Trophoblast cell (in vitro differentiated cells and primary cell): ENCODE results near the gene SIGLEC5. TPM values are rescaled to one million over a fixed set of nuclear protein-coding genes. Genes with fewer than 3 reads are reported as not detected.
"Not testable (repeated sequence)": the region's sequence is repeated elsewhere in the genome, so short reads cannot be mapped to it uniquely, and the experiment has no call there.

ENCODE experiments used
- DNase-seq, 2 donors: peaks; one replicate each; pipeline ENCODE4 v3.0.0-alpha.2; 2016
- H2AFZ ChIP-seq: 2 replicates; pipeline ENCODE4 v1.6.1; 2013; ENCODE audit warnings: low read length, moderate library complexity, mild to moderate bottlenecking; ENCODE audit not compliant: insufficient read depth, poor library complexity
- H2AK5ac ChIP-seq: 2 replicates; pipeline ENCODE4 v1.6.1; 2013; ENCODE audit warnings: mild to moderate bottlenecking, low read length
- H2BK120ac ChIP-seq: 2 replicates; pipeline ENCODE4 v1.6.1; 2013; ENCODE audit warnings: low read length, mild to moderate bottlenecking, moderate library complexity; ENCODE audit not compliant: insufficient read depth, poor library complexity
- H2BK12ac ChIP-seq: 2 replicates; pipeline ENCODE4 v1.6.1; 2013; ENCODE audit warnings: mild to moderate bottlenecking, low read length, moderate library complexity
- H2BK5ac ChIP-seq: 2 replicates; pipeline ENCODE4 v1.6.1; 2013; ENCODE audit warnings: low read length, low read depth, moderate library complexity, mild to moderate bottlenecking; ENCODE audit not compliant: poor library complexity
- H3K14ac ChIP-seq: 2 replicates; pipeline ENCODE4 v1.6.1; 2013; ENCODE audit warnings: mild to moderate bottlenecking, low read length
- H3K18ac ChIP-seq: 2 replicates; pipeline ENCODE4 v1.6.1; 2013; ENCODE audit warnings: mild to moderate bottlenecking, low read length
- H3K23ac ChIP-seq: 2 replicates; pipeline ENCODE4 v1.6.1; 2013; ENCODE audit warnings: low read length
- H3K27ac ChIP-seq: 2 replicates; pipeline ENCODE4 v1.5.1; 2013; ENCODE audit warnings: low read depth, mild to moderate bottlenecking, inconsistent platforms, low read length, moderate library complexity
- H3K27me3 ChIP-seq: 2 replicates; pipeline ENCODE4 v1.6.1; 2013; ENCODE audit warnings: inconsistent platforms, mild to moderate bottlenecking, low read length, moderate library complexity; ENCODE audit not compliant: insufficient read depth
- H3K36me3 ChIP-seq, 2 experiments: 1 replicate in 1 of 2; 2 replicates in 1 of 2; pipeline ENCODE4 v1.6.1; 2013; ENCODE audit warnings: low read length in 2 of 2, mild to moderate bottlenecking in 2 of 2, moderate library complexity in 1 of 2; ENCODE audit not compliant: insufficient read depth in 2 of 2, control insufficient read depth in 1 of 2
- H3K4ac ChIP-seq: 2 replicates; pipeline ENCODE4 v1.6.1; 2013; ENCODE audit warnings: low read depth, mild to moderate bottlenecking, low read length, moderate library complexity
- H3K4me1 ChIP-seq, 2 experiments: 1 replicate in 1 of 2; 2 replicates in 1 of 2; pipeline ENCODE4 v1.6.1; 2013; ENCODE audit warnings: low read length in 2 of 2, mild to moderate bottlenecking in 2 of 2, moderate library complexity in 1 of 2; ENCODE audit not compliant: insufficient read depth in 2 of 2, control insufficient read depth in 1 of 2
- H3K4me2 ChIP-seq: 2 replicates; pipeline ENCODE4 v1.6.1; 2013; ENCODE audit warnings: inconsistent platforms, mild to moderate bottlenecking, low read length, moderate library complexity
- H3K4me3 ChIP-seq: 2 replicates; pipeline ENCODE4 v1.5.1; 2013; ENCODE audit warnings: mild to moderate bottlenecking, low read depth, low read length, inconsistent platforms
- H3K79me1 ChIP-seq: one replicate; pipeline ENCODE4 v1.6.1; 2013; ENCODE audit warnings: low read length
- H3K79me2 ChIP-seq: 2 replicates; pipeline ENCODE4 v1.6.1; 2013; ENCODE audit warnings: low read length, mild to moderate bottlenecking; ENCODE audit not compliant: control insufficient read depth, insufficient read depth, poor library complexity
- H3K9ac ChIP-seq: 2 replicates; pipeline ENCODE4 v1.6.1; 2013; ENCODE audit warnings: mild to moderate bottlenecking, low read length
- H3K9me3 ChIP-seq: 2 replicates; pipeline ENCODE4 v1.6.1; 2013; ENCODE audit warnings: low read depth, mild to moderate bottlenecking, control low read depth, inconsistent platforms, low read length; ENCODE audit not compliant: insufficient read depth
- H4K12ac ChIP-seq: 2 replicates; pipeline ENCODE4 v1.6.1; 2013; ENCODE audit warnings: low read depth, mild to moderate bottlenecking, low read length, moderate library complexity
- H4K8ac ChIP-seq: 2 replicates; pipeline ENCODE4 v1.6.1; 2013; ENCODE audit warnings: low read depth, mild to moderate bottlenecking, low read length, moderate library complexity
- H4K91ac ChIP-seq: one replicate; pipeline ENCODE4 v1.6.1; 2013; ENCODE audit warnings: low read depth, mild to moderate bottlenecking, low read length, moderate library complexity
- WGBS: extraction: QIAGEN DNeasy Blood & Tissue Kit; methylation state at CpG from one replicate; pipeline ENCODE4 v1.1.7; 2013; ENCODE audit warnings: missing lambda C conversion rate; ENCODE audit not compliant: insufficient read length, insufficient coverage; ENCODE audit errors: extremely low coverage; 5-methylcytosine and 5-hydroxymethylcytosine counted together
- polyA plus RNA-seq: library from polyadenylated mRNA; stranded (reverse); fragments of 200-250 nt; gene quantifications from 2 replicates; pipeline ENCODE4 v1.2.3, GENCODE V29; 2013

The SIGLEC5 gene
- not detected in 2 replicates for polyA plus RNA-seq

- H4K91ac ChIP-seq = peak within 1 kb of the TSS; percentile 58
- not testable (repeated sequence) for H3K4me3 ChIP-seq, H3K9ac ChIP-seq, H3K79me1 ChIP-seq, H2AFZ ChIP-seq, H3K27me3 ChIP-seq, H4K12ac ChIP-seq, H3K4me1 ChIP-seq, H3K14ac ChIP-seq, H3K79me2 ChIP-seq, H3K27ac ChIP-seq, H3K23ac ChIP-seq, H3K4me2 ChIP-seq, DNase-seq, H3K36me3 ChIP-seq
- H2AK5ac ChIP-seq = peak within 1 kb of the TSS; percentile 45
- peak within 1 kb of the TSS; percentile 85 for H2BK120ac ChIP-seq
- H3K4ac ChIP-seq = peak within 1 kb of the TSS; percentile 56
- peak within 1 kb of the TSS; percentile 58 for H3K18ac ChIP-seq
- H2BK5ac ChIP-seq = peak within 1 kb of the TSS; percentile 43
- peak within 1 kb of the TSS; percentile 60 for H4K8ac ChIP-seq
- H2BK12ac ChIP-seq = peak within 1 kb of the TSS; percentile 85
- no CpG with 5 or more reads among the region's 13 CpGs for WGBS
- H3K9me3 ChIP-seq = peaks cover 31% of the 10 kb centered on the region
Observed at GRCh38 chr19:51630315-51630714, at the start of gene SIGLEC5. Gene SIGLEC5 (minus strand): TSS chr19:51630401. CDS start chr19:51630335, 66 bp downstream.

GRCh38 chr19:51676566-51677083 is 46.4 kb upstream of the SIGLEC5 start:
- Histone ChIP-seq H4K12ac (no peak overlapping the region), H3K27me3 (no peaks in the 10 kb centered on the region), H3K4me1 (no peaks in the 10 kb centered on the region), H3K18ac (no peak overlapping the region), H3K36me3 (no peaks in the 10 kb centered on the region), H2BK12ac (no peak overlapping the region), H3K4me2 (no peak overlapping the region), H4K8ac (no peak overlapping the region), H3K4ac (no peak overlapping the region), H2AFZ (no peak overlapping the region), H3K9me3 (no peaks in the 10 kb centered on the region), H3K79me2 (no peaks in the 10 kb centered on the region), H4K91ac (no peak overlapping the region), H3K79me1 (no peaks in the 10 kb centered on the region), H2BK120ac (no peak overlapping the region), H3K27ac (no peak overlapping the region), H2BK5ac (no peak overlapping the region), H3K23ac (no peak overlapping the region), H3K4me3 (no peak overlapping the region), H2AK5ac (no peak overlapping the region), H3K9ac (no peak overlapping the region), H3K14ac (no peak overlapping the region)
- no CpG with 5 or more reads among the region's 11 CpGs for WGBS
- no peak for DNase-seq

GRCh38 chr19:51675911-51676565 is 45.8 kb upstream of the SIGLEC5 start:
- H2AFZ ChIP-seq, H3K14ac ChIP-seq, H2BK120ac ChIP-seq, H3K27ac ChIP-seq, H2BK5ac ChIP-seq, H3K4me3 ChIP-seq, H3K23ac ChIP-seq, H4K12ac ChIP-seq, H3K36me3 ChIP-seq, H3K18ac ChIP-seq, H3K4ac ChIP-seq, H4K8ac ChIP-seq, H3K27me3 ChIP-seq, H3K9me3 ChIP-seq, H3K4me2 ChIP-seq, H2AK5ac ChIP-seq, H4K91ac ChIP-seq, H3K4me1 ChIP-seq, H3K79me1 ChIP-seq, H2BK12ac ChIP-seq, H3K9ac ChIP-seq, H3K79me2 ChIP-seq: not testable (repeated sequence)
- no CpG with 5 or more reads among the region's 7 CpGs for WGBS
- DNase-seq = peak in 1 of 2 donors; percentile 56

DNA sequence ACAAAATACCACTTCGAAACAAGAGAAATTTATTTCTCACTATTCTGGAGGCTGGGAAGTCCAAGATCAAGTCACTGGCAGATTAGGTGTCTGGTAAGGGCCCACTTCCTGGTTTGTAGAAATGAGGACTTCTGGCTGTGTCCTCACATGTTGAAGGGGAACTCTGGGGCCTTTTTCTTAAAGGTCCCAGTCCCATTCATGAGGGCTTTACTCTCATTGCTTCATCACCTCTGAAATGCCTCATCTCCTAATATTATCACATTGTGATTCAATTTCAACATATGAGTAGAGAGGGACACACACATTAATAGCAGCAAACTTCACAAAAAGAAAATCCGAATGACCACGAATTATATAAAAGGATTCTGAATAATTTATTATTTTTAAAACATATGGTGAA is 38.0 kb upstream of the SIGLEC5 start:
- Histone ChIP-seq H2BK5ac (no peak overlapping the region), H3K18ac (no peak overlapping the region), H4K8ac (no peak overlapping the region), H3K79me2 (no peaks in the 10 kb centered on the region), H3K27ac (no peak overlapping the region), H3K14ac (no peak overlapping the region), H2BK120ac (no peak overlapping the region), H2BK12ac (no peak overlapping the region), H4K91ac (no peak overlapping the region), H4K12ac (no peak overlapping the region), H2AK5ac (no peak overlapping the region), H3K23ac (no peak overlapping the region), H3K79me1 (no peaks in the 10 kb centered on the region), H3K36me3 (no peaks in the 10 kb centered on the region), H2AFZ (no peak overlapping the region), H3K4me2 (no peak overlapping the region), H3K4ac (no peak overlapping the region), H3K27me3 (no peaks in the 10 kb centered on the region), H3K4me1 (no peaks in the 10 kb centered on the region), H3K9me3 (no peaks in the 10 kb centered on the region), H3K9ac (no peak overlapping the region), H3K4me3 (no peak overlapping the region)
- no peak for DNase-seq
- WGBS = no CpG with 5 or more reads among the region's 3 CpGs
